ENCODE measurements around the gene RIT1. TPM values are rescaled to one million over a fixed set of nuclear protein-coding genes. Genes with fewer than 3 reads are reported as not detected.

The RIT1 gene
- total RNA-seq, 1 donor from 2014 or later: 34.3 TPM

- H3K9me3 Mint-ChIP-seq: no peaks in the 10 kb centered on the region
- H3K27ac Mint-ChIP-seq: peak overlapping the region; percentile 23
- no peaks in the 10 kb centered on the region for H3K27me3 Mint-ChIP-seq (ENCODE audit: low read depth)
- no peak for TF ChIP-seq CTCF (IDR thresholded peaks at IDR 0.05; ENCODE audit: unreplicated experiment)
- peaks cover 7% of the 10 kb centered on the region for H3K36me3 Mint-ChIP-seq
- no peak overlapping the region for H3K4me3 Mint-ChIP-seq
- peaks cover 14% of the 10 kb centered on the region for H3K4me1 Mint-ChIP-seq
- no peak for DNase-seq (ENCODE audit: low spot score in 2 of 2, unreplicated experiment in 2 of 2)
Observed at GRCh38 chr1:155893389-155894142, 17.6 kb downstream of the RIT1 start.

GRCh38 chr1:155892796-155893195 is 18.4 kb downstream of the RIT1 start:
- H3K36me3 Mint-ChIP-seq: peaks cover 5% of the 10 kb centered on the region
- H3K27me3 Mint-ChIP-seq (ENCODE audit: low read depth): no peaks in the 10 kb centered on the region
- peak overlapping the region; percentile 23 for H3K27ac Mint-ChIP-seq
- no peak for TF ChIP-seq CTCF (IDR thresholded peaks at IDR 0.05; ENCODE audit: unreplicated experiment)
- H3K9me3 Mint-ChIP-seq: no peaks in the 10 kb centered on the region
- no peak for DNase-seq (ENCODE audit: low spot score in 2 of 2, unreplicated experiment in 2 of 2)
- no peak overlapping the region for H3K4me3 Mint-ChIP-seq
- H3K4me1 Mint-ChIP-seq: peaks cover 14% of the 10 kb centered on the region

GRCh38 chr1:155890251-155890650 is 20.9 kb downstream of the RIT1 start:
- H3K4me1 Mint-ChIP-seq: peaks cover 14% of the 10 kb centered on the region
- H3K27me3 Mint-ChIP-seq (ENCODE audit: low read depth): no peaks in the 10 kb centered on the region
- H3K9me3 Mint-ChIP-seq: no peaks in the 10 kb centered on the region

GRCh38 chr1:155889566-155889965 is 21.6 kb downstream of the RIT1 start:
- Mint-ChIP-seq H3K4me1 (peaks cover 14% of the 10 kb centered on the region), H3K4me3 (no peak overlapping the region), H3K9me3 (no peaks in the 10 kb centered on the region), H3K27me3 (ENCODE audit: low read depth) (no peaks in the 10 kb centered on the region), H3K27ac (no peak overlapping the region), H3K36me3 (no peaks in the 10 kb centered on the region)
- no peak for TF ChIP-seq CTCF (IDR thresholded peaks at IDR 0.05; ENCODE audit: unreplicated experiment)
- DNase-seq (ENCODE audit: low spot score in 2 of 2, unreplicated experiment in 2 of 2): no peak

More at GRCh38 chr1:155890251-155890650, 20.9 kb downstream of the RIT1 start:
- Mint-ChIP-seq H3K4me3 (no peak overlapping the region), H3K27ac (no peak overlapping the region), H3K36me3 (no peaks in the 10 kb centered on the region)
- no peak for TF ChIP-seq CTCF (IDR thresholded peaks at IDR 0.05; ENCODE audit: unreplicated experiment)
- no peak for DNase-seq (ENCODE audit: low spot score in 2 of 2, unreplicated experiment in 2 of 2)

- H3K4me3 Mint-ChIP-seq: no peak overlapping the region
- DNase-seq (ENCODE audit: low spot score in 2 of 2, unreplicated experiment in 2 of 2): no peak
- H3K36me3 Mint-ChIP-seq: no peaks in the 10 kb centered on the region
- TF ChIP-seq CTCF (IDR thresholded peaks at IDR 0.05; ENCODE audit: unreplicated experiment): no peak
- peaks cover 10% of the 10 kb centered on the region for H3K4me1 Mint-ChIP-seq
- H3K27me3 Mint-ChIP-seq (ENCODE audit: low read depth): peaks cover 7% of the 10 kb centered on the region
- H3K9me3 Mint-ChIP-seq: no peaks in the 10 kb centered on the region
- H3K27ac Mint-ChIP-seq: no peak overlapping the region
Observed at GRCh38 chr1:155888481-155888880, 22.7 kb downstream of the RIT1 start.

Measured in mesothelial cell of epicardium (in vitro differentiated cells).